Skeletal muscle satellite cell (primary cell): ENCODE data around the gene DYSF.

Source experiments
- H3K27me3 ChIP-seq: 2 replicates; pipeline ENCODE4 v1.7.0; 2013; ENCODE audit warnings: low read length; ENCODE audit not compliant: control insufficient read depth, insufficient read depth
- H3K36me3 ChIP-seq: 2 replicates; pipeline ENCODE4 v1.7.0; 2013; ENCODE audit warnings: mild to moderate bottlenecking, control low read depth, low read length; ENCODE audit not compliant: insufficient read depth
- H3K4me1 ChIP-seq: 2 replicates; pipeline ENCODE4 v1.7.0; 2013; ENCODE audit warnings: low read length; ENCODE audit not compliant: control insufficient read depth, insufficient read depth
- H3K4me2 ChIP-seq: 2 replicates; pipeline ENCODE4 v1.7.0; 2013; ENCODE audit warnings: mild to moderate bottlenecking, low read length
- H3K4me3 ChIP-seq: 2 replicates; pipeline ENCODE4 v1.7.0; 2013; ENCODE audit warnings: low read length
- H3K9ac ChIP-seq: 2 replicates; pipeline ENCODE4 v1.7.0; 2013; ENCODE audit warnings: mild to moderate bottlenecking, low read depth, low read length, moderate library complexity
- H3K9me3 ChIP-seq: replicated peaks from 2 replicates; pipeline ENCODE4 v1.7.0; 2013; ENCODE audit warnings: mild to moderate bottlenecking, control low read depth, low read length

Gene DYSF

DNA sequence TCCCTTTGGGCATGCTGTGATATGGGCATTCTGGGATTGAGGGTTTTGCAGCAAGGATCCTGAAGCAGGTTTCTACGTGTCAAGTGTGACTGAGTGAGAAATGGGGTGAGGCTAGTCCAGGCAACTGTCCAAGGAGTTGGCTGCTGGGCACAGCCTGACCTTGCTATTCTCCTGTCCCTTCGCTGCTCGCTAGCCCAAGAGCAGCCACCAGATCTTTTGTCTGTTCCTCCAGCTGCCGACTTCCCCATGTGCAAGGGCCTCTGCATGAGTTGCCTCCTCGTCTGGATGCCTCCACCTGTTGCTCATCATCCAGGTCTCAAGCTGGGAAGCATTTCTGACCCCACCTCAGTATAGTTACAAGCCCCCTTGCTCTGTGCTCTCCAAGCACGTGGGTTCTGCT is 71.1 kb downstream of the DYSF start:
- no peak overlapping the region for H3K4me3 ChIP-seq
- H3K4me1 ChIP-seq: no peaks in the 10 kb centered on the region
- no peaks in the 10 kb centered on the region for H3K9me3 ChIP-seq
- no peaks in the 10 kb centered on the region for H3K36me3 ChIP-seq
- H3K27me3 ChIP-seq: peaks cover 7% of the 10 kb centered on the region
- no peak overlapping the region for H3K9ac ChIP-seq
- no peak overlapping the region for H3K4me2 ChIP-seq

DNA sequence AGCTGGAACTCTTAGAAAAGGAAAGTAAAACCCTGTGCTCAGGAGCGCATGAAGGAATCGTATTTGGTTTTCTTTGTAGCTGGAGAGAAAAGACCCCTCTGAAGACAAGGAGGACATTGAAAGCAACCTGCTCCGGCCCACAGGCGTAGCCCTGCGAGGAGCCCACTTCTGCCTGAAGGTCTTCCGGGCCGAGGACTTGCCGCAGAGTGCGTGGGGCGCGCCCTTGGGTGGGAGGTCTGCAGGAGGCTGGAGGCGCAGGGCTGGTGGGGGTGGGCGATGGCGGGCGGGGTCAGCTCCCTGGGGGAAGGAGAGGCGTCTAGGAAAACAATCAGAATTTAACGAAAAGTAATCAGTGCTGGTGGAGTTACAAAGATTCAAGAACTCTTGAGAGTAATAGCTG is 72.8 kb downstream of the DYSF start:
- no peaks in the 10 kb centered on the region for H3K36me3 ChIP-seq
- no peaks in the 10 kb centered on the region for H3K9me3 ChIP-seq
- peaks cover 7% of the 10 kb centered on the region for H3K27me3 ChIP-seq
- no peak overlapping the region for H3K4me2 ChIP-seq
- no peak overlapping the region for H3K4me3 ChIP-seq
- H3K9ac ChIP-seq: no peak overlapping the region
- no peaks in the 10 kb centered on the region for H3K4me1 ChIP-seq

DNA sequence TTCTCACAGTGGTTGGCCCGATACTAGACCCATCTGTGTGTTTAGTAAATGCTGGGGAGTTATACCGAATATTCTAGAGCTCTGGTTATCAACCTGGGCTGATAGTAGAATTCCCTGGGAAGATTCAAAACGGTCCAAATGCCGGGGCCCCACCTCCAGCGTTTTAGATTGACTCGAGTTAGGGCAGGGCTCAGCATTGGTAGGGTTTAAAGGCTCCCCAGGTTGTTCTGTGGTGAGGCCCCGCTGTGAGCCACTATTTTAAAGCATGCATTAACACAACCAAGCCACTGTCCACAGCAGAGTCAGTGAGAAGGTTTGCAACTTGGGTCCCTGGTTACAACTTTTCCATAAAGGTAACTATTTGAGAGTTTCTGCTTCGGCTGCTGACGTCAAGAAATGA is 73.6 kb downstream of the DYSF start:
- H3K4me1 ChIP-seq: no peaks in the 10 kb centered on the region
- H3K9me3 ChIP-seq: no peaks in the 10 kb centered on the region
- H3K36me3 ChIP-seq: no peaks in the 10 kb centered on the region
- H3K27me3 ChIP-seq: no peaks in the 10 kb centered on the region
- no peak overlapping the region for H3K4me2 ChIP-seq
- no peak overlapping the region for H3K9ac ChIP-seq
- no peak overlapping the region for H3K4me3 ChIP-seq

DNA sequence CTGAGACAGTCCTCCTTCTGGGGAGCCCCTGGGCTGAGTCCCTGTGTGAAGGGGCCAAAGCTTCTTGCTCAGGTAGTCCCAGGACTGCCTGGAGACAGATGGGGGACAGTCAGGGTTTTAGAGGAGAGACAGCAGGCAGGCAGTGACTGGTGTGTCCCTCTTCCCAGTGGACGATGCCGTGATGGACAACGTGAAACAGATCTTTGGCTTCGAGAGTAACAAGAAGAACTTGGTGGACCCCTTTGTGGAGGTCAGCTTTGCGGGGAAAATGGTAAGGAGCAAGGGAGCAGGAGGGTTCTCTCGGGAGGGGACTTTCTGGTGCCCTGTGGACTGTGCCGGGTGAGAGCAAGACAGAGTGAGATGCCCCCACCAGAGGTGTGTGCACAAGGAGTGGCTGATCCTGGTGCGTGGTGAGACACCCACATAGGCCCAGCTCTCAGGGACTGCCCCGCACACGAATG is 74.8 kb downstream of the DYSF start:
- no peaks in the 10 kb centered on the region for H3K9me3 ChIP-seq
- no peaks in the 10 kb centered on the region for H3K27me3 ChIP-seq
- H3K4me2 ChIP-seq: no peak overlapping the region
- H3K9ac ChIP-seq: no peak overlapping the region
- no peak overlapping the region for H3K4me3 ChIP-seq
- H3K4me1 ChIP-seq: no peaks in the 10 kb centered on the region
- no peaks in the 10 kb centered on the region for H3K36me3 ChIP-seq

DNA sequence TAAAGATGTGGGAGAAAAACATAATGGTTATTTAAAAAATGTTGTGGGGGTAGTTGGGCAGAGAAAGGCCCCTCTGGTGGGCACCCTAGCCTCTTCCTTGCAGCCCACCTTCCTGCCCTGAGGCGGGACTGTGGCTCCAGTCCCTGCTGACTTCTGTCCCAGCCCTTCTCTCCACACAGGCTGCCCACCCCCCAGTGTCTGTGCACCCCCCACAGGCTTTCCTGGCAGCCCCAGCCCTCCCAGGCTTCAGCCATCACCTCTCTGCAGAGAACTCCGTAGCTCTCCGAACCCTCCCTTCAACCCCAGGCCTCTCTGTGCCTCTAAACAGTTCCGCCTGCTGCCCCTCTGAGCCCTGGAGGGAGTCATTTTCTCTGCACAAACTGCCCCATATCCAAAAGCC is 75.4 kb downstream of the DYSF start:
- no peak overlapping the region for H3K9ac ChIP-seq
- H3K4me2 ChIP-seq: no peak overlapping the region
- H3K4me1 ChIP-seq: no peaks in the 10 kb centered on the region
- no peaks in the 10 kb centered on the region for H3K27me3 ChIP-seq
- H3K9me3 ChIP-seq: no peaks in the 10 kb centered on the region
- no peaks in the 10 kb centered on the region for H3K36me3 ChIP-seq
- H3K4me3 ChIP-seq: no peak overlapping the region

DNA sequence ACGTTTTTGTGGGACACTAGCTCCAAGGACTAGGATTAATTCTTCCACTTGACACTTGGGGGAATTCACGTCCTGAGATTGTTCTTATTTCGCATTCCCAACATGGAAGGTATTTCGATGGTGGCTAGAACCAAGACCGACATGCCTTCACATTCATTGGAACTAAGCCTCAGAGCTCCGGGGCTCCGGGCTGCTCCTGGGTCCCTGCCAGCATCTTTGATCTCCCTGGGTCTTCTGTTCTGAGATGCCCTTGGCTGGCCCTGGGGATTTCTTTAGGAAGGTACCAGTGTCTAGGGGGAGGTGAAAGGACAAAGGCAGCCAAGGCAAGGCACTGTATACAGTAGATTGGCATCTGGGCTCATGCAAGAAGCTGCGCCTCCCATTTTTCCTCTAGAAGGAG is 76.8 kb downstream of the DYSF start:
- Histone ChIP-seq H3K36me3 (no peaks in the 10 kb centered on the region), H3K27me3 (no peaks in the 10 kb centered on the region), H3K4me1 (no peaks in the 10 kb centered on the region), H3K4me3 (no peak overlapping the region), H3K9ac (no peak overlapping the region), H3K9me3 (no peaks in the 10 kb centered on the region), H3K4me2 (no peak overlapping the region)

DNA sequence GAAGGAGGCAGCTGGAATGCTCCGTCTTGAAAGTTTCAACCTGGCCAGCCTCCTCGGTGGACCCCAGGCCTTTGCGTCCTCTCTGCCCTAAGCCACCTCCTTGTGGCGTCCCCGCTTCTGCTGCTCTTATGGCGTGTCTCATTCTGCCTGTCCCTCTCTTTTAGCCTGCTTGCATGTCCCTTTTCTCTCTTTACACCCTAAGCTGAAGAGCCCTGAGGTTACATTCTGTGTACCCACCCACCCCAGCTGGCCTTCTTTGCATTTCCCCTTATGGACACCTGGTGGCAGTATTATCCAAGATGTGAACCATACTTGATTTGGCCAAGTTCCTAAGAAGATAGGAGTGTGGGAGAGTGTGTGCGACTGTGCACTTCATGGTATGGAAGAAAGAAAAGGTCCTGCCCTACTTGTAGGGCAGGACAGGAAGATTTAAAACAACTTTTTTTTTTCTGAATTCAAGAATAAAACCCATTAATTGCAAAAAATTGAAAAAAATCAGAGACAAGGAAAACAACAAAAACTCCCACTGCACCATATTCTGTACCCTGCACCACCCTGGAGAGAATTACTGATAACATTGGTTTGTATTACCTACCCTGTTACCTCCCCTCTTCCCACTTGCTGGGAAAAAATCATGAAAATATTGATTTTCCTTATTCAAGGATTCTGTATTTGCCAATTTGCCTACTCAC is 77.4 kb downstream of the DYSF start:
- no peaks in the 10 kb centered on the region for H3K27me3 ChIP-seq
- H3K9ac ChIP-seq: no peak overlapping the region
- H3K9me3 ChIP-seq: no peaks in the 10 kb centered on the region
- H3K36me3 ChIP-seq: no peaks in the 10 kb centered on the region
- H3K4me3 ChIP-seq: no peak overlapping the region
- H3K4me2 ChIP-seq: no peak overlapping the region
- no peaks in the 10 kb centered on the region for H3K4me1 ChIP-seq

DNA sequence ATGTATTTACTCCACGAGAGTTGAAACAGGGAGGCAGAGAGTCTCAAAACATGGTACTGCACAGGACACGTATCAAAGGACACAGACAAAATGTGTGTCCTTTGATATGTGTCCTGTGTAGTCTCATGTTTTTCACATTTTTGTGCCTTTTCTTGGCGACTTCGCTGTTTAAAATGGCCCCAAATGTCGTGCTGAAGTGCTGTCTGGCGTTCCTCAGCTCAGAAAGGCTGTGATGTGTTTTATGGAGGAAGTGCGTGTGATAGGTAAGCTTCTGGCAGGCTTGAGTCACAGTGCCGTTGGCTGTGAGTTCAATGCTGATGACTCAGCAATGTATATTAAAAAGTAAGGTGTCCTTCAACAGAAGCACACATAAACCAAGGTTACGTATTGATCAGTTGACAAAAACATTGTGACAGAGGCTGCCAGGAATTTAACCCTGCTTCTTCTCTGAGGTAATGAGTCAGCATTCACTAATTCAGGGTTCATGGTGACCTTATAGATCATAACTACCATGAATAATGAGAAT is 78.2 kb downstream of the DYSF start:
- H3K4me2 ChIP-seq: no peak overlapping the region
- H3K9ac ChIP-seq: no peak overlapping the region
- H3K9me3 ChIP-seq: no peaks in the 10 kb centered on the region
- H3K4me3 ChIP-seq: no peak overlapping the region
- no peaks in the 10 kb centered on the region for H3K4me1 ChIP-seq
- H3K36me3 ChIP-seq: peaks cover 4% of the 10 kb centered on the region
- no peaks in the 10 kb centered on the region for H3K27me3 ChIP-seq

DNA sequence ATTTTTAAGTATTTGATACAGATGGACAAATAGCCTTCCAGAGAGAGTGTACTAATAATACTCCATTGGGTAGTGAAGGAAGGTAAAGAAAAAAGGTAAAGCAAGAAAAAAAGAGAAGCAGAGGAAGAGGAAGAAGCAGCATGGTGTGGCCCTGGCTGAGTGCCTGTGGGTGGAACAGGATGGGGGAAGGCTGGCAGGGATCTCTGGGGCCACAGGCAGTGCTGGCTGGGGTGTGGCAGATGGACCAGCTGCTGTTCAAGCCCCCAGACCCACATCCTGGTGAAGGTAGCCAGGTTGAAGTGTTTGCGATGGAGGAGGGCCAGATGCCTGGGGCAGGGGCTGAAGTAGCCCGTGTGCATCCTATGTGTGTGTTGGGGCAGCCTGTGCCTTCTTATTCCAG is 79.0 kb downstream of the DYSF start:
- no peaks in the 10 kb centered on the region for H3K27me3 ChIP-seq
- H3K36me3 ChIP-seq: peaks cover 4% of the 10 kb centered on the region
- H3K9me3 ChIP-seq: no peaks in the 10 kb centered on the region
- H3K4me2 ChIP-seq: no peak overlapping the region
- H3K9ac ChIP-seq: no peak overlapping the region
- no peak overlapping the region for H3K4me3 ChIP-seq
- no peaks in the 10 kb centered on the region for H3K4me1 ChIP-seq

DNA sequence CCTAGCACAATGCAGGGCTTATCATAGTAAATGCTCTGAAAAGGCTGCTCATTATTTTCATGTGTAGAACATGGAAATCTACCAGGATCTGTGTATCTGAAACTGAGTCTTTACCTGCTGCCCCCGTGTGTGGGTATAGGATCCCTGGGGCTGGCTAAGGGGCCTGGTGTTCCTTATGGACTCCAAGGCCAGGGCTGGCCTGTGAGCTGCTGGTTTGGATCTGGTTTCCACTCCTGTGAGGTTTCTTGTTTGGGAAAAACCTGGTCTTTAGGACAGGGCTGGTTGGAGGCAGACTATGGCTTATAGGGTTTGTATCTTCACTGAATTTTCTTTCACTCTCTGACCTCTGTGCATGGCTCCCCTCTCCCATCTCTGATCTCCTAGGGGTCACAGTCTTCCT is 80.8 kb downstream of the DYSF start:
- no peak overlapping the region for H3K4me3 ChIP-seq
- no peaks in the 10 kb centered on the region for H3K9me3 ChIP-seq
- no peak overlapping the region for H3K4me2 ChIP-seq
- no peak overlapping the region for H3K9ac ChIP-seq
- H3K36me3 ChIP-seq: peaks cover 4% of the 10 kb centered on the region
- no peaks in the 10 kb centered on the region for H3K4me1 ChIP-seq
- no peaks in the 10 kb centered on the region for H3K27me3 ChIP-seq

DNA sequence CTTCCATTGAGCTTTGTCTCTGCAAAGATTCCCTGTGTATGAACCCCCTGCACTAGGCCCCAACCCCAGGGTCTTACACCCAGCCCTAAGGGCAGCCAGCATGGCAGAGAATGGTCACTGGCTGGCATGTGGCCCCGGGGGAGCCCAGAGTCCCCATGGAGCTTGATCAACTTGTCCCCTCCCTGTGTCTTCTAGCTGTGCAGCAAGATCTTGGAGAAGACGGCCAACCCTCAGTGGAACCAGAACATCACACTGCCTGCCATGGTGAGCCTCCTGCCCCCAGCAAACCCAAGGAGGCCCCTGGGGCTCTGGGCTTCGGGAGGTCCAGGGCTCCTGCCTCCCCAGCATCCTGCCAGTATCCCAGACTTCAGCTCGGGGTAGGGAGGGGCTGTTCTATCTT is 81.5 kb downstream of the DYSF start:
- Histone ChIP-seq H3K9ac (no peak overlapping the region), H3K36me3 (peaks cover 4% of the 10 kb centered on the region), H3K9me3 (no peaks in the 10 kb centered on the region), H3K4me2 (no peak overlapping the region), H3K4me1 (no peaks in the 10 kb centered on the region), H3K27me3 (no peaks in the 10 kb centered on the region), H3K4me3 (no peak overlapping the region)

DNA sequence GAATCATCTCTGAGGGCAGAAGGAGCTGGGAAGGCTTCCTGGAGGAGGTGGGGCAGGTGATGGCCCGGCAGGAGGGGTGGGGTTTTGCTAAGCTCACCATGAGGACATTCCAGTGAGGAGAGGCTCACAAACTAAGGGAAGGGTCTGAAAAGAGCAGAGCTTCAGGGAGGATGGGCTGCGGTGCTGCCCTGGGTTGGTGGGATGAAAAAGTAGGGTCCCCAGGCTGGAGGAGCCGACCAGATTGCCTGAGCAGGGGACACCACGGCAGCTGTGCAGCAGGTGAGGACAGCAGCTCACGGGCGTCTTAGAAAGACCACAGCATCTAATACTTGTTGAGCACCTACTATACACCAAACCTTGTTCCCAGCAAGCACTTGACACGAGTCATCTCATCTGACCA is 82.2 kb downstream of the DYSF start:
- no peak overlapping the region for H3K4me2 ChIP-seq
- H3K4me3 ChIP-seq: no peak overlapping the region
- H3K27me3 ChIP-seq: no peaks in the 10 kb centered on the region
- peaks cover 4% of the 10 kb centered on the region for H3K36me3 ChIP-seq
- no peaks in the 10 kb centered on the region for H3K9me3 ChIP-seq
- no peak overlapping the region for H3K9ac ChIP-seq
- H3K4me1 ChIP-seq: no peaks in the 10 kb centered on the region
